Measurements from ENCODE around the gene SLC22A25.

- TF ChIP-seq, protein P1, sequence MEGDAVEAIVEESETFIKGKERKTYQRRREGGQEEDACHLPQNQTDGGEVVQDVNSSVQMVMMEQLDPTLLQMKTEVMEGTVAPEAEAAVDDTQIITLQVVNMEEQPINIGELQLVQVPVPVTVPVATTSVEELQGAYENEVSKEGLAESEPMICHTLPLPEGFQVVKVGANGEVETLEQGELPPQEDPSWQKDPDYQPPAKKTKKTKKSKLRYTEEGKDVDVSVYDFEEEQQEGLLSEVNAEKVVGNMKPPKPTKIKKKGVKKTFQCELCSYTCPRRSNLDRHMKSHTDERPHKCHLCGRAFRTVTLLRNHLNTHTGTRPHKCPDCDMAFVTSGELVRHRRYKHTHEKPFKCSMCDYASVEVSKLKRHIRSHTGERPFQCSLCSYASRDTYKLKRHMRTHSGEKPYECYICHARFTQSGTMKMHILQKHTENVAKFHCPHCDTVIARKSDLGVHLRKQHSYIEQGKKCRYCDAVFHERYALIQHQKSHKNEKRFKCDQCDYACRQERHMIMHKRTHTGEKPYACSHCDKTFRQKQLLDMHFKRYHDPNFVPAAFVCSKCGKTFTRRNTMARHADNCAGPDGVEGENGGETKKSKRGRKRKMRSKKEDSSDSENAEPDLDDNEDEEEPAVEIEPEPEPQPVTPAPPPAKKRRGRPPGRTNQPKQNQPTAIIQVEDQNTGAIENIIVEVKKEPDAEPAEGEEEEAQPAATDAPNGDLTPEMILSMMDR (IDR thresholded peaks at IDR 0.05; ENCODE audit: poor library complexity), result no peak
- no peak for TF ChIP-seq EZH2phosphoT487 (IDR thresholded peaks at IDR 0.05; ENCODE audit: low read depth, severe bottlenecking, unreplicated experiment)
These were observed 1.5 kb upstream of the SLC22A25 start for GRCh38 chr11:63244862-63245261.
